ENCODE results near the gene EXOSC5.
"Not testable (repeated sequence)": the region's sequence is repeated elsewhere in the genome, so short reads cannot be mapped to it uniquely, and the experiment has no call there.

The EXOSC5 gene

GRCh38 chr19:41397086-41398049 is at the start of gene EXOSC5, which contains the start of gene BCKDHA:
TSS of gene EXOSC5 (minus strand) at chr19:41397359. CDS start at chr19:41397328, 31 bp downstream.
TSS of gene BCKDHA (plus strand) at chr19:41397818. CDS start at chr19:41397828, 10 bp downstream.
- peak; percentile 99 for DNase-seq (ENCODE audit: low read depth in 2 of 2)

- no peak for DNase-seq (ENCODE audit: low read depth in 2 of 2)
Observed at GRCh38 chr19:41445575-41445974, 48.4 kb upstream of the EXOSC5 start.

GRCh38 chr19:41443813-41444455 is 46.8 kb upstream of the EXOSC5 start:
- DNase-seq (ENCODE audit: low read depth in 2 of 2), result no peak

- DNase-seq (ENCODE audit: low read depth in 2 of 2), result no peak
Observed at GRCh38 chr19:41442473-41443355, 45.6 kb upstream of the EXOSC5 start, which contains the start of gene ERICH4. TSS of gene ERICH4 (plus strand) at chr19:41443156. CDS start at chr19:41443170, 14 bp downstream.

- DNase-seq (ENCODE audit: low read depth in 2 of 2), result no peak
Observed at GRCh38 chr19:41441321-41441945, 44.3 kb upstream of the EXOSC5 start.

- peak; percentile 92 to 97 for DNase-seq (ENCODE audit: low read depth in 2 of 2)
Observed at GRCh38 chr19:41439441-41440222, 42.5 kb upstream of the EXOSC5 start, which contains the start of gene DMAC2. TSS of gene DMAC2 (minus strand) at chr19:41439912. CDS start at chr19:41439899, 13 bp downstream.

- DNase-seq (ENCODE audit: low read depth in 2 of 2), result no peak
Observed at GRCh38 chr19:41437944-41438574, 40.9 kb upstream of the EXOSC5 start.

GRCh38 chr19:41436674-41436951 is 39.5 kb upstream of the EXOSC5 start:
- DNase-seq (ENCODE audit: low read depth in 2 of 2), result no peak

- no peak for DNase-seq (ENCODE audit: low read depth in 2 of 2)
Observed at GRCh38 chr19:41435936-41436673, 38.9 kb upstream of the EXOSC5 start.

GRCh38 chr19:41435376-41435775 is 38.2 kb upstream of the EXOSC5 start:
- DNase-seq (ENCODE audit: low read depth in 2 of 2), result not testable (repeated sequence)

- no peak for DNase-seq (ENCODE audit: low read depth in 2 of 2)
Observed at GRCh38 chr19:41434450-41434849, 37.3 kb upstream of the EXOSC5 start.

- DNase-seq (ENCODE audit: low read depth in 2 of 2), result no peak
Observed at GRCh38 chr19:41433171-41433570, 36.0 kb upstream of the EXOSC5 start.

GRCh38 chr19:41431426-41432386 is 34.5 kb upstream of the EXOSC5 start:
- no peak for DNase-seq (ENCODE audit: low read depth in 2 of 2)

GRCh38 chr19:41430922-41431321 is 33.8 kb upstream of the EXOSC5 start:
- DNase-seq (ENCODE audit: low read depth in 2 of 2), result no peak

- DNase-seq (ENCODE audit: low read depth in 2 of 2), result no peak
Observed at GRCh38 chr19:41428481-41428859, 31.3 kb upstream of the EXOSC5 start.

GRCh38 chr19:41427647-41428480 is 30.7 kb upstream of the EXOSC5 start:
- peak in 1 of 2 donors; percentile 20 for DNase-seq (ENCODE audit: low read depth in 2 of 2)
